Measurements from ENCODE around the gene RAD9B. TPM values are rescaled to one million over a fixed set of nuclear protein-coding genes. Genes with fewer than 3 reads are reported as not detected.

The RAD9B gene
- total and polyA plus RNA-seq, 2 of the 13 experiments (the other 11 are each of a cell fraction or from before 2014, with no cell fraction given) = 0.05 to 0.38 TPM

DNA sequence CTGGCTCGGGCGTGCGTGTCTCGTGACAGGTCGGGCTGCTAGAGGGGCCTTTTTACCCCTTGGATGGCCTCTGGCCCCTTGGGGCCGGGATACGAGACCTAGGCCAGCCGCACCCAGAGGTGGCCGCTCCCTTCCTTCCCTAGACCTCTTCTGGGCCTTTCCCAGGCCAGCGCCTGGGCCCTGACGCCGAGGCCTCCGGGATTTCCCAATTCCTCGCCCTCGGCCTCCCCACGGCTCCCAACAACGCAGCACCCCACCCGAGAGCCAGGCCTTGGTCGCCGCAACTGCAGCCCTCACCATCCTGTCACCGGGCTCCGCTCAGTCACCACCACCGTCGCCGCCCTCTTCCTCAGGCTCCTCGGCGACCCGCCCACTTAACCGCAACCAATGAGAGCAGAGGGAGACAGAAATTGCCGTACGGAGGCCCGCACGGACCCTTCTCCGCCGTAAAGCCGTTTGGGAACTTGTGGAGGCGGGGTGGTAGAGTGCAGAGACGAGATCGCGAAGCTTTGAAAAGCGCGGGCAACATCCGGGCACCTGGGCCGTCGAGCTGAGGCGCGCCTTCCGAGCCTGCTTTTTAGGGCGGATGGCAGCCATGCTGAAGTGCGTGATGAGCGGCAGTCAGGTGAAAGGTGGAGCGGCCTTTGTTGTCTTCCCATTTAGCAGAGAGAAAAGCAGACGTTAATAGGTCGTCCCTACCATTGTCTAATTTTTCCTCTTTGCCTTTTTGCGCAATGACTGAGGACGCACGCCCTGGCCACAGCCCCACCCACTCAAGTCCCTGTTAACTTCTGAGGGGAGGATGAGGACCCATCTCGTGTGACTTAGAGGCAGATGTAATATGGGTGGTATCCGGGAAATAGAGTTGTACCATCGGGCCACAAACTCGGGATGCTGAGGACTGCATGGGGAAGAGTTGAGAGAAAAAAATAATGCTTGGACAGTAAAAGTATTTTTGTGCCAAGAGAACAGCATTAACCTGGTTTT, at the start of gene RAD9B, which contains the start of gene VPS29 (continued):
- TF ChIP-seq ZSCAN21 (CRISPR knock-in tag; IDR thresholded peaks at IDR 0.05; ENCODE audit: borderline replicate concordance) (peak; percentile 95), NFE2 (CRISPR knock-in tag; IDR thresholded peaks at IDR 0.05) (no peak), ZNF747 (CRISPR knock-in tag; IDR thresholded peaks at IDR 0.05; ENCODE audit: borderline replicate concordance) (peak; percentile 92), PTBP1 (IDR thresholded peaks at IDR 0.05; ENCODE audit: low read depth, low read length, poor library complexity, severe bottlenecking) (no peak), SOX5 (CRISPR knock-in tag; IDR thresholded peaks at IDR 0.05; ENCODE audit: borderline replicate concordance) (peak; percentile 53), NFKBIZ (CRISPR knock-in tag; IDR thresholded peaks at IDR 0.05) (peak; percentile 91), MED13 (CRISPR knock-in tag; IDR thresholded peaks at IDR 0.05) (peak; percentile 82), ZC3H4 (CRISPR knock-in tag; IDR thresholded peaks at IDR 0.05; ENCODE audit: borderline replicate concordance) (no peak), PHF20 (CRISPR knock-in tag; IDR thresholded peaks at IDR 0.05) (peak; percentile 84), KMT2B (CRISPR knock-in tag; IDR thresholded peaks at IDR 0.05) (peak; percentile 91; the same call in 1 of the 2 replicates), ZNF839 (CRISPR knock-in tag; IDR thresholded peaks at IDR 0.05; ENCODE audit: borderline replicate concordance) (0 out of 2 replicates have a peak, but pooled peaks have one; percentile 18), FOXO1 (CRISPR knock-in tag; IDR thresholded peaks at IDR 0.05) (0 out of 2 replicates have a peak, but pooled peaks have one; percentile 40), ZNF672 (CRISPR knock-in tag; IDR thresholded peaks at IDR 0.05) (no peak), MAFG (CRISPR knock-in tag; IDR thresholded peaks at IDR 0.05) (no peak), MEIS2 (CRISPR knock-in tag; IDR thresholded peaks at IDR 0.05) (peak; percentile 85; the same call in 1 of the 2 replicates), ELF1 (CRISPR knock-in tag; IDR thresholded peaks at IDR 0.05) (peak; percentile 75)
- TF ChIP-seq, protein P1, sequence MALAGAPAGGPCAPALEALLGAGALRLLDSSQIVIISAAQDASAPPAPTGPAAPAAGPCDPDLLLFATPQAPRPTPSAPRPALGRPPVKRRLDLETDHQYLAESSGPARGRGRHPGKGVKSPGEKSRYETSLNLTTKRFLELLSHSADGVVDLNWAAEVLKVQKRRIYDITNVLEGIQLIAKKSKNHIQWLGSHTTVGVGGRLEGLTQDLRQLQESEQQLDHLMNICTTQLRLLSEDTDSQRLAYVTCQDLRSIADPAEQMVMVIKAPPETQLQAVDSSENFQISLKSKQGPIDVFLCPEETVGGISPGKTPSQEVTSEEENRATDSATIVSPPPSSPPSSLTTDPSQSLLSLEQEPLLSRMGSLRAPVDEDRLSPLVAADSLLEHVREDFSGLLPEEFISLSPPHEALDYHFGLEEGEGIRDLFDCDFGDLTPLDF (CRISPR knock-in tag; IDR thresholded peaks at IDR 0.05) = peak; percentile 99
- TF ChIP-seq, protein P2, sequence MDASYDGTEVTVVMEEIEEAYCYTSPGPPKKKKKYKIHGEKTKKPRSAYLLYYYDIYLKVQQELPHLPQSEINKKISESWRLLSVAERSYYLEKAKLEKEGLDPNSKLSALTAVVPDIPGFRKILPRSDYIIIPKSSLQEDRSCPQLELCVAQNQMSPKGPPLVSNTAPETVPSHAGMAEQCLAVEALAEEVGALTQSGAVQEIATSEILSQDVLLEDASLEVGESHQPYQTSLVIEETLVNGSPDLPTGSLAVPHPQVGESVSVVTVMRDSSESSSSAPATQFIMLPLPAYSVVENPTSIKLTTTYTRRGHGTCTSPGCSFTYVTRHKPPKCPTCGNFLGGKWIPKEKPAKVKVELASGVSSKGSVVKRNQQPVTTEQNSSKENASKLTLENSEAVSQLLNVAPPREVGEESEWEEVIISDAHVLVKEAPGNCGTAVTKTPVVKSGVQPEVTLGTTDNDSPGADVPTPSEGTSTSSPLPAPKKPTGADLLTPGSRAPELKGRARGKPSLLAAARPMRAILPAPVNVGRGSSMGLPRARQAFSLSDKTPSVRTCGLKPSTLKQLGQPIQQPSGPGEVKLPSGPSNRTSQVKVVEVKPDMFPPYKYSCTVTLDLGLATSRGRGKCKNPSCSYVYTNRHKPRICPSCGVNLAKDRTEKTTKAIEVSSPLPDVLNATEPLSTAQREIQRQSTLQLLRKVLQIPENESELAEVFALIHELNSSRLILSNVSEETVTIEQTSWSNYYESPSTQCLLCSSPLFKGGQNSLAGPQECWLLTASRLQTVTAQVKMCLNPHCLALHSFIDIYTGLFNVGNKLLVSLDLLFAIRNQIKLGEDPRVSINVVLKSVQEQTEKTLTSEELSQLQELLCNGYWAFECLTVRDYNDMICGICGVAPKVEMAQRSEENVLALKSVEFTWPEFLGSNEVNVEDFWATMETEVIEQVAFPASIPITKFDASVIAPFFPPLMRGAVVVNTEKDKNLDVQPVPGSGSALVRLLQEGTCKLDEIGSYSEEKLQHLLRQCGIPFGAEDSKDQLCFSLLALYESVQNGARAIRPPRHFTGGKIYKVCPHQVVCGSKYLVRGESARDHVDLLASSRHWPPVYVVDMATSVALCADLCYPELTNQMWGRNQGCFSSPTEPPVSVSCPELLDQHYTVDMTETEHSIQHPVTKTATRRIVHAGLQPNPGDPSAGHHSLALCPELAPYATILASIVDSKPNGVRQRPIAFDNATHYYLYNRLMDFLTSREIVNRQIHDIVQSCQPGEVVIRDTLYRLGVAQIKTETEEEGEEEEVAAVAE (CRISPR knock-in tag; IDR thresholded peaks at IDR 0.05; ENCODE audit: borderline replicate concordance) = peak; percentile 81; the same call in 1 of the 2 replicates
- TF ChIP-seq, protein P3, sequence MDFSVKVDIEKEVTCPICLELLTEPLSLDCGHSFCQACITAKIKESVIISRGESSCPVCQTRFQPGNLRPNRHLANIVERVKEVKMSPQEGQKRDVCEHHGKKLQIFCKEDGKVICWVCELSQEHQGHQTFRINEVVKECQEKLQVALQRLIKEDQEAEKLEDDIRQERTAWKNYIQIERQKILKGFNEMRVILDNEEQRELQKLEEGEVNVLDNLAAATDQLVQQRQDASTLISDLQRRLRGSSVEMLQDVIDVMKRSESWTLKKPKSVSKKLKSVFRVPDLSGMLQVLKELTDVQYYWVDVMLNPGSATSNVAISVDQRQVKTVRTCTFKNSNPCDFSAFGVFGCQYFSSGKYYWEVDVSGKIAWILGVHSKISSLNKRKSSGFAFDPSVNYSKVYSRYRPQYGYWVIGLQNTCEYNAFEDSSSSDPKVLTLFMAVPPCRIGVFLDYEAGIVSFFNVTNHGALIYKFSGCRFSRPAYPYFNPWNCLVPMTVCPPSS (IDR thresholded peaks at IDR 0.05) = no peak
- TF ChIP-seq, protein P4, sequence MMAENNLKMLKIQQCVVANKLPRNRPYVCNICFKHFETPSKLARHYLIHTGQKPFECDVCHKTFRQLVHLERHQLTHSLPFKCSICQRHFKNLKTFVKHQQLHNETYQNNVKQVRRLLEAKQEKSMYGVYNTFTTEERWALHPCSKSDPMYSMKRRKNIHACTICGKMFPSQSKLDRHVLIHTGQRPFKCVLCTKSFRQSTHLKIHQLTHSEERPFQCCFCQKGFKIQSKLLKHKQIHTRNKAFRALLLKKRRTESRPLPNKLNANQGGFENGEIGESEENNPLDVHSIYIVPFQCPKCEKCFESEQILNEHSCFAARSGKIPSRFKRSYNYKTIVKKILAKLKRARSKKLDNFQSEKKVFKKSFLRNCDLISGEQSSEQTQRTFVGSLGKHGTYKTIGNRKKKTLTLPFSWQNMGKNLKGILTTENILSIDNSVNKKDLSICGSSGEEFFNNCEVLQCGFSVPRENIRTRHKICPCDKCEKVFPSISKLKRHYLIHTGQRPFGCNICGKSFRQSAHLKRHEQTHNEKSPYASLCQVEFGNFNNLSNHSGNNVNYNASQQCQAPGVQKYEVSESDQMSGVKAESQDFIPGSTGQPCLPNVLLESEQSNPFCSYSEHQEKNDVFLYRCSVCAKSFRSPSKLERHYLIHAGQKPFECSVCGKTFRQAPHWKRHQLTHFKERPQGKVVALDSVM (CRISPR knock-in tag; IDR thresholded peaks at IDR 0.05) = peak; percentile 63; the same call in 1 of the 2 replicates

Measured in HepG2 (cell line).